ENCODE results near the gene C17orf50. TPM values are rescaled to one million over a fixed set of nuclear protein-coding genes. Genes with fewer than 3 reads are reported as not detected.

C17orf50 gene
- total and polyA plus RNA-seq, 2 of the 13 experiments (the other 11 are each of a cell fraction or from before 2014, with no cell fraction given) = not detected

DNA sequence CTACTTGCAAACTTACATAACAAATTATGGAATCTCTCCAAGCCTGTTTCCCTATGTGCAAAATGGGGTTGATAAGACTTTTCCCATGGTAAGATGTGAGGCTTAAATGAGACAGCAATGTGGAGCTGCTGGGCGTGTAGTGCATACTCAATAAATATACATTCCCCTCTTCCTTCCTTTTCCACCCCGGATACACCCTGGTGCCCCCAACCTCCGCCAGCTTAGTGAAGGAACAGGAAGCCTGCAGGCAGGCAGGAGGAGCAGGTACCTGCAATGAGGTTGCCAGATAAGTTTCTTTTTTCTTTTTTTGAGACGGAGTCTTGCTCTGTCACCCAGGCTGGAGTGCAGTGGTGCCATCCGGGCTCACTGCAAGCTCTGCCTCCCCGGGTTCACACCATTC lies 14.9 kb downstream of the C17orf50 start:
- in situ Hi-C loops (cut with HindIII; ENCODE audit: extremely low pct_ligation_motif_present, low pct_unique_long_range_greater_than_20kb) = no loop called here
- POLR2A ChIA-PET = interaction anchor here (0.7 kb wide), 1 partner anchor 33 kb away, joined by 3 read pairs; the partner anchor contains the start of gene TAF15

DNA sequence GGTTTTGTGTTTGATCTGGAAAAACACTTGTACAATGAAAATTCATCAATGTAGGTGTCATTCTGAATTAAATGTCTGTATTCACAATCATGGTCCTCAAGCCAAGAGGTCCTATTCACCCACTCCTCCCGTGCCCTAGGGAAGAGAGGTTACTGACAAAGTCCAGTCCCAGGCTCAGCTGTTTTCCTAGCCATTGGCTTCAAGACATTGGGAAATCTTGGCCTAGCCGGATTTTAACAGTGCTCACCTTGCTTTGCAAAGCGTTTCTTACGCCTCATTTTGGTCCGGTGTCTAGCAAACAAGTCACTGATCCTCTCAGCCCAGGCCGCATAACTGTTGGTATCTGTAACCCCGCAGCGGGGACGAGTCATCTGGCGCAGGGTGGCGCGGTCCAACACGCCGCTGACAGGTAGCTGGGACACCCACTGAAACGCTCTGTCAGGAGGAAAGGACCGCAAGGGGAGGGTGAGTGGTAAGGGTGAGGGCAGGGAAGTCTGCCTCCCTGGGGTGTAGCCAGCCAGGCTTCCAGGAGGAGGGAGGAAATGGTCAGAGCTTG lies 18.0 kb downstream of the C17orf50 start:
- intact Hi-C loops (cut with micrococcal nuclease; ENCODE audit: unreplicated experiment) = no loop called here
- BruUV-seq (replicated peaks) = no TSS peak
- FAIRE-seq (no peak), DNase-seq (ENCODE audit: low spot score) (no peak), ATAC-seq (no peak)
- Histone ChIP-seq H3K36me3 (replicated peaks in 1 of 2; ENCODE audit: control insufficient read depth in 1 of 2, insufficient read depth in 2 of 2, low read length in 2 of 2) (no peaks in the 10 kb centered on the region), H3K4me1 (ENCODE audit: insufficient read depth, low read length) (peaks cover 6% of the 10 kb centered on the region), H3K27me3 (ENCODE audit: control insufficient read depth in 1 of 2, insufficient read depth in 2 of 2, low read length in 2 of 2) (peaks cover 0 to 43% of the 10 kb centered on the region in 2 experiments; a peak in 4 of 5 replicates), H2AFZ (ENCODE audit: low read length) (no peak overlapping the region), H3K9ac (ENCODE audit: insufficient read depth, low read depth, low read length) (no peak overlapping the region), H4K20me1 (ENCODE audit: insufficient read depth, low read length) (no peaks in the 10 kb centered on the region), H3K4me2 (ENCODE audit: low read depth, low read length) (no peak overlapping the region), H3K4me3 (replicated peaks in 1 of 3; ENCODE audit: insufficient read depth in 1 of 3, low read depth in 2 of 3, low read length in 3 of 3) (no peak overlapping the region), H3K79me2 (ENCODE audit: insufficient read depth, low read length) (no peaks in the 10 kb centered on the region), H3K9me3 (ENCODE audit: low read length) (no peaks in the 10 kb centered on the region), H3K27ac (ENCODE audit: extremely low read length, insufficient read depth, low read length) (no peak overlapping the region)
- CTCF ChIA-PET (ENCODE audit: low intra/inter-chr PET ratio, low total read pairs) = no interaction called here
- in situ Hi-C loops (cut with HindIII; ENCODE audit: extremely low pct_ligation_motif_present, low pct_unique_long_range_greater_than_20kb) = no loop called here
- POLR2A ChIA-PET = no interaction called here
- WGBS (ENCODE audit: low lambda C conversion rate) = 65% methylated on average over 15 of the region's 16 CpGs
- TF ChIP-seq GATAD2A (CRISPR knock-in tag; IDR thresholded peaks at IDR 0.05) (no peak), ZFAT (CRISPR knock-in tag; conservative IDR thresholded peaks at IDR 0.05) (no peak), AKNA (CRISPR knock-in tag; IDR thresholded peaks at IDR 0.05; ENCODE audit: borderline replicate concordance) (no peak), PTBP1 (IDR thresholded peaks at IDR 0.05; ENCODE audit: low read depth, low read length, poor library complexity, severe bottlenecking) (no peak), FOXC1 (CRISPR knock-in tag; IDR thresholded peaks at IDR 0.05; ENCODE audit: borderline replicate concordance) (no peak), ZNF841 (CRISPR knock-in tag; IDR thresholded peaks at IDR 0.05; ENCODE audit: borderline replicate concordance) (no peak), ZNF607 (CRISPR knock-in tag; IDR thresholded peaks at IDR 0.05; ENCODE audit: borderline replicate concordance) (no peak)
- TF ChIP-seq, protein P1, sequence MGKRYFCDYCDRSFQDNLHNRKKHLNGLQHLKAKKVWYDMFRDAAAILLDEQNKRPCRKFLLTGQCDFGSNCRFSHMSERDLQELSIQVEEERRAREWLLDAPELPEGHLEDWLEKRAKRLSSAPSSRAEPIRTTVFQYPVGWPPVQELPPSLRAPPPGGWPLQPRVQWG (CRISPR knock-in tag; IDR thresholded peaks at IDR 0.05; ENCODE audit: borderline replicate concordance, low read depth) = no peak

More for the DNA sequence above, 14.9 kb downstream of the C17orf50 start:
- TF ChIP-seq ZNF460 (CRISPR knock-in tag; IDR thresholded peaks at IDR 0.05; ENCODE audit: borderline replicate concordance) = no peak
- TF ChIP-seq ZNF232 (CRISPR knock-in tag; IDR thresholded peaks at IDR 0.05; ENCODE audit: borderline replicate concordance) = no peak
- no peak for TF ChIP-seq ZNF75D (CRISPR knock-in tag; IDR thresholded peaks at IDR 0.05; ENCODE audit: borderline replicate concordance)
- no peak for TF ChIP-seq GFI1 (CRISPR knock-in tag; IDR thresholded peaks at IDR 0.05; ENCODE audit: borderline replicate concordance)
- TF ChIP-seq ZNF30 (CRISPR knock-in tag; IDR thresholded peaks at IDR 0.05) = no peak
- TF ChIP-seq, protein P2, sequence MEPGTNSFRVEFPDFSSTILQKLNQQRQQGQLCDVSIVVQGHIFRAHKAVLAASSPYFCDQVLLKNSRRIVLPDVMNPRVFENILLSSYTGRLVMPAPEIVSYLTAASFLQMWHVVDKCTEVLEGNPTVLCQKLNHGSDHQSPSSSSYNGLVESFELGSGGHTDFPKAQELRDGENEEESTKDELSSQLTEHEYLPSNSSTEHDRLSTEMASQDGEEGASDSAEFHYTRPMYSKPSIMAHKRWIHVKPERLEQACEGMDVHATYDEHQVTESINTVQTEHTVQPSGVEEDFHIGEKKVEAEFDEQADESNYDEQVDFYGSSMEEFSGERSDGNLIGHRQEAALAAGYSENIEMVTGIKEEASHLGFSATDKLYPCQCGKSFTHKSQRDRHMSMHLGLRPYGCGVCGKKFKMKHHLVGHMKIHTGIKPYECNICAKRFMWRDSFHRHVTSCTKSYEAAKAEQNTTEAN (CRISPR knock-in tag; conservative IDR thresholded peaks at IDR 0.05) = no peak
- no peak for FAIRE-seq
- Histone ChIP-seq H3K27me3 (ENCODE audit: control insufficient read depth in 1 of 2, insufficient read depth in 2 of 2, low read length in 2 of 2) (peaks cover 1 to 55% of the 10 kb centered on the region in 2 experiments; a peak in 3 of 5 replicates), H3K36me3 (replicated peaks in 1 of 2; ENCODE audit: control insufficient read depth in 1 of 2, insufficient read depth in 2 of 2, low read length in 2 of 2) (no peaks in the 10 kb centered on the region), H3K79me2 (ENCODE audit: insufficient read depth, low read length) (no peaks in the 10 kb centered on the region), H2AFZ (ENCODE audit: low read length) (no peak overlapping the region), H3K4me1 (ENCODE audit: insufficient read depth, low read length) (no peaks in the 10 kb centered on the region), H3K27ac (ENCODE audit: extremely low read length, insufficient read depth, low read length) (no peak overlapping the region), H3K4me3 (replicated peaks in 1 of 3; ENCODE audit: insufficient read depth in 1 of 3, low read depth in 2 of 3, low read length in 3 of 3) (no peak overlapping the region), H3K4me2 (ENCODE audit: low read depth, low read length) (no peak overlapping the region), H4K20me1 (ENCODE audit: insufficient read depth, low read length) (no peaks in the 10 kb centered on the region), H3K9ac (ENCODE audit: insufficient read depth, low read depth, low read length) (no peak overlapping the region), H3K9me3 (ENCODE audit: low read length) (no peaks in the 10 kb centered on the region)
- no peak for ATAC-seq
- intact Hi-C loops (cut with micrococcal nuclease; ENCODE audit: unreplicated experiment) = no loop called here
- no peak for DNase-seq (ENCODE audit: low spot score)
- CTCF ChIA-PET (ENCODE audit: low intra/inter-chr PET ratio, low total read pairs) = no interaction called here
- no TSS peak for BruUV-seq (replicated peaks)
- 19% methylated on average over 6 of the region's 6 CpGs for WGBS (ENCODE audit: low lambda C conversion rate)
